GM18498 (cell line): ENCODE data around the gene TMEM126A.

Source experiments
- ATAC-seq: cut with Tn5 transposase; IDR thresholded peaks from one replicate; pipeline ENCODE4 v1.9.1; 2021; ENCODE audit warnings: mild to moderate bottlenecking, moderate library complexity; ENCODE audit not compliant: unreplicated experiment

TMEM126A gene

GRCh38 chr11:85694385-85694980, 46.7 kb downstream of the TMEM126A start:
- ATAC-seq = no peak

GRCh38 chr11:85695546-85695945, 47.8 kb downstream of the TMEM126A start:
- no peak for ATAC-seq

- peak; percentile 46 for ATAC-seq
These were observed 50.0 kb downstream of the TMEM126A start for GRCh38 chr11:85697747-85698146.

- no peak for ATAC-seq
These were observed 50.4 kb downstream of the TMEM126A start for GRCh38 chr11:85698195-85698594.

GRCh38 chr11:85699957-85700741, 52.4 kb downstream of the TMEM126A start:
- peak; percentile 83 for ATAC-seq

- no peak for ATAC-seq
These were observed 57.2 kb downstream of the TMEM126A start for GRCh38 chr11:85704967-85705366.

GRCh38 chr11:85705800-85706199, 58.0 kb downstream of the TMEM126A start:
- no peak for ATAC-seq
